Activated gamma-delta T cell treated with anti-CD3 and anti-CD28 coated beads, Interleukin-2, amount 50 U/mL, for 16 hours (primary cell): Measurements from ENCODE around the gene BTF3L4.

Experiments
- DNase-seq: peaks from one replicate; pipeline ENCODE4 v3.0.0-alpha.2; 2020; ENCODE audit warnings: low read depth

Gene BTF3L4

DNA sequence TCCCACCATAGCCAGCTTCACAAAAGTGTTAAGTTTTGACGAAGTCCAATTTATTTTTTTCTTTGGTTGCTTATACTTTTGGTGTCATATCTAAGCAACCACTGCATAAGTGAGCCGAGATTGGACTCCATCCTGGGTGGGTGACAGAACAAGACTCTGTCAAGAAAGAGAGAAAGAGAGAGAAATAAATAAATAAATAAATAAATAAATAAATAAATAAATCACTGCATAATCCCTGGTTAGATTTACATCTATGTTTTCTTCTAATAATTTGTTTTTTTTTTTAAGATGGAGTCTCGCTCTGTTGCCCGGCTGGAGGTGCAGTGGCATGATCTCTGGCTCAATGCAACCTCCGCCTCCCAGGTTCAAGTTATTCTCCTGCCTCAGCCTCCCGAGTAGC, 67.5 kb downstream of the BTF3L4 start:
- DNase-seq = no peak

DNA sequence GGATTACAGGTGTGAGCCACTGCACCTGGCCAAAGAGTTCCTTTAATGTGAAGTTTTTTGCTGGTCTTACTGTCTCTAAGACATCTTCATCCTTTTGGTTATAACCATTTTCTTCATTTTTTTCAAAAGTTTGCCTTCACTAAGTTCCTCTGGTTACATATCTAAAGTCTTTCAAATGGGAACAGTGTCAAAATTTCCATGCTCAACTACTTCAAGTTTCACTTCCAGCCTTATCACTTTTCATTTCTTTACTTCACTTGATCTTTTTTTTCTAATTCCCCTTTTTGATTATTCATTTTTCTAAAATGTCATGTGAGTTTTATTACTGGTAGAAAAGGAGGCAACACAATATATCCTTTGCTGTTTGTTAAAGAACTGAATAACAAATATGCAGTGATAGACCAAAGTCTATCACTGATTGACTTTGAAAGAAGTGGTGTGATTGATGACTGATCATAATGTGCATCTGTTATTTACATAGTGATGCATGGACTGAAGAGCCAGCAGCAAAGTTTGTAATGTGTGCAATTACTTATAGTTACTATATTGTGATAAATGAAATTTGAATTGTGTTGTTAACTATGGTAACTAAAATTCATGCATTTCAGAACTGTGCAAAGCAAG, 69.8 kb downstream of the BTF3L4 start:
- DNase-seq = no peak

DNA sequence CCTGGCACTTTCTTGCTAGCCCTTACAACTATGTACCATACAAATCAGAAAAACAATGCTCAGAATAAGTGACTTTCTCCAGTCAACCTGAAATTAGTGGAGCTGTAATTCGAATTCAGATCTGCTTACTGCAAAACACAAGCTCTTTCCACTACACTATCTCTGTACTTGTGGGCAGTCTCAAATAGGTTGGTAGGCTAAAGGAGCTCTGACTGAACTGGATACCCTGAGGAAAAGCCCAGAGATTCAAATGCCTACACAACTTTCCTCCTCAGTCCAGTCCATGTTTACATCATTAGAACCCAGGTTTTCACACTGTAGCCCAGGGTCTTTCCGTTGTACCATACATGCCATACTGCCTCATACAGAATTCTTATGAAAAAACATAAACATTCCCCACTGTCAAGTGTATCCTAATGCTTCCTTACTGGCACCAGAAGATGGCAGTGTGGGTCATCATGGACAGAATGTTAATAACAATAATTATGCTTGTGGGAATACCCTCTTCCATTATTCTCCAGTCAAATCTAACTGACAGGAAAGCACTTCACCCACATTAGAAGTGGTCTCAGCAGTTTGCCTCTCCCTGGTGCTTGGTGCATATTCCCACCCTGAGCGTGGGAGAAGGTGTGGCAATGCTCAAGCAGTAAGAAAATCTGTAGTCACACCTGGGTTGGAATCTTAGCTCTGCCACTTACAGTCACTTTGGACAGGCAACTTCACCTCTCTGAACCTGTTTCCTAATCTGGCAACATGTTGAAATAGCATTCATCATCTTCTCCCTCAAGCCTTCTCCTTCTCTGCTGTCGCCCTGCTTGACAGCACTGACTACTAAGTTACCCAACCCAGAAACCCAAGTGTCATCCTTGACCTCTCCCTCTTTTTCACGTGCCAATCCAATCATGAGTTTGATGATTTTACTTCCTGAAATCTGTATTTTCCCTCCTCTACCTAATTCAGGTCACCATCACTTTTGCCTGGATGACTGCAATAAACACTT, 71.4 kb downstream of the BTF3L4 start:
- DNase-seq = peak; percentile 5

DNA sequence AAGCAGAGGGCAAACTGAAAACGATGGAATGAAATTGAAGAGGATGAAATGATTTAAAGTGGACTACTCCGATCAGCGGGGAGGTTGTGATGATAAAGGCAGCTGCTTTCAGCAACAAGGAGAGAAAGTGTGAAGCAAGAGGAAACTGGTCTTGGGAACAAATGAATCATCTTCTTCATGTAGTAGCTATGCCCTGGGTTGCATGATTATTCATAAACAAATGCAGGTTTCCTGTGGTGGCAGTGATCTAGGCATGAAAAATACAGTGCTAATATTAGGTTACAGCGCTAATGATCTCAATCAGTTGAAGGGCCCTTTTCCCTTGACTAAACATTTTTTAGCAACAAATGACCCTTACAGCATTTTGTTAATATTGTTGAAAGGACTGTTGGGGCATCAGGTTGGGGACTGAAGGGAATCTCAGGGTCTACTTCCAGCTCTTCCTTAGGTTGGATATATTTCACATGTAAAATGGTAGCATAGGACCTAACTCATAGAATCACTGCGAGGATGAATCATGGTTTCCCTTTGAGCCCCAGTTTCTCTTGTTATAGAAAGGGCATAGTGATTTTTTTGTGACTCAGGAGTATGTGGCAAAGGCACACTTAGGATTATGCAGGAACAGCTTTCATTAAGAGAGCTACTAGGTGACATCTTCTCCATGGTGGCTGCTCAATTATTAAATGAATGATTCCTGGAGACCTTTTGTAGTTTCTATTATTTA, 83.9 kb downstream of the BTF3L4 start:
- peak; percentile 8 for DNase-seq
